ENCODE measurements around the gene USP30.

- no peak for TF ChIP-seq POLR2A (IDR thresholded peaks at IDR 0.05)
- no peak for TF ChIP-seq CTCF (IDR thresholded peaks at IDR 0.05)
These were observed 68.2 kb downstream of the USP30 start for GRCh38 chr12:109120557-109120956.

All from testis (tissue), 2 donors.